RWPE1 (cell line): ENCODE measurements around the gene TAF4B.

Source experiments
- CTCF ChIA-PET: fragments of 350-600 bp; sonication (Branson Sonifier 250); formaldehyde crosslinking; extraction: SDS; loops from one replicate; lab custom pipeline; 2021; lab: Yijun Ruan, JAX
- POLR2A ChIA-PET: fragments of 400-600 bp; formaldehyde crosslinking; extraction: SDS; loops from one replicate; lab custom pipeline; 2020; ENCODE audit warnings: antibody characterized with exemption; ENCODE audit not compliant: low non-redundant PET; lab: Yijun Ruan, JAX
- DNase-seq: peaks from one replicate; pipeline ENCODE4 v3.0.0; 2012; ENCODE audit warnings: low spot score
- H3K27ac ChIP-seq: fragments of 450-650 bp; 2 replicates; pipeline ENCODE4 v1.5.1; 2017
- TF ChIP-seq, protein P1 (sequence below): fragments of 450-650 bp; conservative IDR thresholded peaks from 2 replicates; pipeline ENCODE4 v1.5.1; 2017; ENCODE audit warnings: low read depth, mild to moderate bottlenecking

The TAF4B gene

DNA sequence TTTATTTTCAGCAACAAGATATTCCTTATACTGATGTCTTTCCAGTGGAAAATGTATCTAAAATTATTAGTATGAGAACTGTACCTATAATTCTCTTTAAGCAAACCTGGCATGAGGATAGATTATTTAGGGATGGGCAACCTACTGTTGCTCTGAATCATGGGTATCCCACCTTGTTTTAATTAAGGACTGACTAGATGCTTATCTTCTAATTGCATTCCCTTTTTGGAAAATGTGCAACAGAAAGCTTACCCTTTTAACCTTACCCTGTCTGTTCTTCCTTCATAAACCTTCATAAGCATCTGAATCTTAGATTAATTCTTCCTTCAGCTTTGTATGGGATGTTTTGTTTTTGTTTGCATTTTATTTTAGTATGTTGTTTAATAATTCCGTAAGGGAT, 110.3 kb downstream of the TAF4B start:
- TF ChIP-seq, protein P1, sequence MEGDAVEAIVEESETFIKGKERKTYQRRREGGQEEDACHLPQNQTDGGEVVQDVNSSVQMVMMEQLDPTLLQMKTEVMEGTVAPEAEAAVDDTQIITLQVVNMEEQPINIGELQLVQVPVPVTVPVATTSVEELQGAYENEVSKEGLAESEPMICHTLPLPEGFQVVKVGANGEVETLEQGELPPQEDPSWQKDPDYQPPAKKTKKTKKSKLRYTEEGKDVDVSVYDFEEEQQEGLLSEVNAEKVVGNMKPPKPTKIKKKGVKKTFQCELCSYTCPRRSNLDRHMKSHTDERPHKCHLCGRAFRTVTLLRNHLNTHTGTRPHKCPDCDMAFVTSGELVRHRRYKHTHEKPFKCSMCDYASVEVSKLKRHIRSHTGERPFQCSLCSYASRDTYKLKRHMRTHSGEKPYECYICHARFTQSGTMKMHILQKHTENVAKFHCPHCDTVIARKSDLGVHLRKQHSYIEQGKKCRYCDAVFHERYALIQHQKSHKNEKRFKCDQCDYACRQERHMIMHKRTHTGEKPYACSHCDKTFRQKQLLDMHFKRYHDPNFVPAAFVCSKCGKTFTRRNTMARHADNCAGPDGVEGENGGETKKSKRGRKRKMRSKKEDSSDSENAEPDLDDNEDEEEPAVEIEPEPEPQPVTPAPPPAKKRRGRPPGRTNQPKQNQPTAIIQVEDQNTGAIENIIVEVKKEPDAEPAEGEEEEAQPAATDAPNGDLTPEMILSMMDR: no peak
- POLR2A ChIA-PET: no interaction called here
- CTCF ChIA-PET: no interaction called here
- DNase-seq: no peak
- H3K27ac ChIP-seq: no peak overlapping the region

DNA sequence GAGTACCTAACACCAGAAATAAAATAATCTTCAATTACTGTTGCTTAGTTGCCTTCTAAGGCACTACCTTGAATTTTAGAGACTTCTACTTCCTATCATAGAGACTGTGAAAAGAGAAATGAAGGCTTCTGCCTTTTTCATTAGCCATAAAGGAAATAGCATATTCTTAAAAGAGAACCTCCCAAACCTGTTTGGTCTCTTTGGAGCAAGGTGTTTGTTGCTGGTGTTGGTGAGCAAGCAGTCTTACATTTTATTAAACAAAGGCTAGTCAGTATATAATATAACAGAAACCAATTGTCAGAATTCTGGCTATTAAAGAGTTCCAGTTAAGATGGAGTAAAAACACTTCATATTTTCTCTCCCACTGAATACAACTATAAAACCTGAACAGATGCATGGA, 116.4 kb downstream of the TAF4B start:
- POLR2A ChIA-PET: no interaction called here
- H3K27ac ChIP-seq: no peak overlapping the region
- TF ChIP-seq, protein P1: no peak
- DNase-seq: no peak
- CTCF ChIA-PET: no interaction called here

DNA sequence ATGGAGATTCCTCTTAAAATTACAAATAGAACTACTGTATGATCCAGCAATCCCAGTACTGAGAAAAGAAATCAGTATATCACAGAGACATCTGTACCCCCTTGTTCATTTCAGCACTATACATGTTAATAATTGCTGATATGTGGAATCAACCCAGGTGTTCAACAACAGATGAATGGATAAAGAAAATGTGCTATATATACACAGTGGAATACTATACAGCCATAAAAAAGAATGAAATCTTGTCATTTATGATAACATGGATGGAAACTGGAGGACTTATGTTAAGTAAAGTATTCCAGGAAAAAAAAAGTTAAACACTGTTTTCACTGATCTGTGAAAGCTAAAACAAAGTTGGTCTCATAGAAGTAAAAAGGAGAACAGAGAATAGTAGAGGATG, 124.7 kb downstream of the TAF4B start:
- DNase-seq: no peak
- ChIA-PET CTCF (no interaction called here), POLR2A (no interaction called here)
- TF ChIP-seq, protein P1: no peak
- H3K27ac ChIP-seq: no peak overlapping the region

DNA sequence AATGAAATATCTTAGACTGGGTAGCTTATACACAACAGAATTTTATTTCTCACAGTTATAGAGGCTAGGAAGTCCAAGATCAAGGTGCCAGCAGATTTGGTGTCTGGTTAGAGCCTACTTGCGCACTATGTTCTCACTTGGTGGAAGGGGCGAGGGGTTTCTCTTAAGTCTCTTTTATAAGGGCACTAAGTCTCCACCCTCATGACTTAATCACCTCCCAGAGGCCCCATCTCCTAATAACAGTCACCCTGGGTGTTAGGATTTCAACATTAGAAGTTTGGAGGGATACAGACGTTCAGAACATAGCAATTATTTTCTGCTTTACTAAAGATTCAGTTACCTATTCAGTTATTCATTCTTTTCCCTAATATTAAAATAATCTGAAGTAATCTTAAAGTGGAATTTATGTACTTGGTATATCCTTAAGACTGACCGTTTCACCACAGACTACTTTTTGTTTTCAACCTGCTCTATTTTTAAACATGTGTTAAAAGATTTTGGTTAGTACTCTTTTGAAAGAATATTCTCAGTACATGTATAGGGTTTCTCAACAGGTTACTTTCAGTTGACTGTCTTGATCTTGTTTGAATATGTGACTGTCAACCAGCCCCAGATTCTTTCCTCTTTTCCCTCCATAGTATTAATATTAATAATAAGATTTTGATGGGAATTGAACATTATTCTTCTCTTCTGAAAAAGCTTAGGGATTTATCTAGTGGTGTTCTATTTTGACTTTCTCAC, 130.0 kb downstream of the TAF4B start:
- CTCF ChIA-PET: no interaction called here
- no peak overlapping the region for H3K27ac ChIP-seq
- POLR2A ChIA-PET: no interaction called here
- no peak for DNase-seq
- TF ChIP-seq, protein P1: no peak

DNA sequence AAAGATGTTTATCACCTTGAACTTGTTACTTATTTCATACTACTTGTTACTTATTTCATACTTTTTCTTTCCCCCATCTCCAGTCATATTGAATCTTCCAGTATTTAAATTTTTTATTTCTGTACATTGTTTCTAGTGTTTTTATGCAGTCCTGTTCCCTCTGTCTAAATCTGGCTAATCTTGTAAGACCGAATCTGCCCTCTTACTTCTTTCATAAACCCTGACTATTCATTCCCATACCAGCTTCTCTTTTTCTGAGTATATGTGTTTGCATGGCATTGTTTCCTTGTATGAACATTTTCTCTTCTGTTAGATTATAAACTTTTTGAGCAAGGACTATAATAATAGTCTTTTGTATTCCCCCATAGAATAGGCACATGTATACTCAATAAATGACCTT, 131.7 kb downstream of the TAF4B start:
- H3K27ac ChIP-seq: no peak overlapping the region
- TF ChIP-seq, protein P1: no peak
- ChIA-PET CTCF (no interaction called here), POLR2A (no interaction called here)
- no peak for DNase-seq

DNA sequence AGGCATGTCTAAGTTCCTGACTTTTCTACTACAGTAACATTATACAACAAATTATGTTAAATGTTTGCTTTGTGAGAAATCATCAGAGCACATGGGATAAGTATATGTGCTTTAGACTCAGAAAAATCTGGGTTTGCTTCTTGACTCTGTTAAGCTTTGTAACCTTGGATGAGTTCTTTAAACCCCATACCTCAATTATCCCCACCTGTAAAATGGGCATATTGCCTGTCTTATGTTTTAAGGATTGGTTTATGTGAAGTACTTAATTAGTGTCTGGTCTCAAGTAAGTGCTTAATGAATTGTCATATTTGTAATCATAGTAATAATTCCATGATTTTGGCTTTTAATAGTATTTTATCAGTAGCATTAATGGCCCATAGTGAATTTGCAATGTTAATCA, 135.8 kb downstream of the TAF4B start:
- CTCF ChIA-PET: no interaction called here
- H3K27ac ChIP-seq: no peak overlapping the region
- TF ChIP-seq, protein P1: no peak
- POLR2A ChIA-PET: no interaction called here
- DNase-seq: no peak
